ENCODE data around the gene MAP3K1. TPM values are rescaled to one million over a fixed set of nuclear protein-coding genes. Genes with fewer than 3 reads are reported as not detected.
A peak's percentile ranks its signal among the peaks of the same experiment; 100 is the strongest.

MAP3K1 gene
- total and polyA plus RNA-seq, 4 donors, result 17.0 to 47.6 (median 24.9) TPM

DNA sequence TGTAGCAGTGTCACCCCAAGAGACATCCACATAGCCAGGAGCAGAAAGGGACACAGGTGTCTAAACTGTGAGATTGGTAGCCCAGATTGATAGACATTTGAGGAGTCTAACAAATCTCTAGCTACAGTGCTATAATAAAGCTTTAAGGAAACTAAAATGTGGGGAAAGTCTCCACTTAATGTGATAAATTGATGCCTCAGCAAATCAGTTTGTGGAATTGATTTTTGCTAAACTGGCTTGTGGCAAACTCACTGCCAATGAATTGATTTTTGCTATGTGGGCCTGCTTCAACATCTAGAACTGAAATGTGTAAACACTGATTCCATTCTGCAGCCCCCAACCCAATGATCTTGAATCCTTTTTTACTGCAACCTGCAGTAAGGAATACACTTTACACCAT, 16.8 kb upstream of the MAP3K1 start:
- no peak overlapping the region for H3K27ac ChIP-seq (ENCODE audit: low read depth, low read length)
- no peak for DNase-seq (ENCODE audit: low read depth in 4 of 6, low spot score in 6 of 6)
- H3K9me3 ChIP-seq (ENCODE audit: control insufficient read depth, insufficient read depth, low read length), result no peaks in the 10 kb centered on the region
- no peaks in the 10 kb centered on the region for H3K36me3 ChIP-seq (ENCODE audit: control insufficient read depth, insufficient read depth, low read length)
- H3K4me3 ChIP-seq (ENCODE audit: low read depth, low read length), result no peak overlapping the region
- no peaks in the 10 kb centered on the region for H3K4me1 ChIP-seq (ENCODE audit: control insufficient read depth, insufficient read depth, low read length)
- H3K27me3 ChIP-seq (ENCODE audit: control insufficient read depth, insufficient read depth, low read length), result no peaks in the 10 kb centered on the region

- no peak overlapping the region for H3K27ac ChIP-seq (ENCODE audit: low read depth, low read length)
- DNase-seq (ENCODE audit: low read depth in 4 of 6, low spot score in 6 of 6), result no peak
- H3K4me3 ChIP-seq (ENCODE audit: low read depth, low read length), result no peak overlapping the region
- no peaks in the 10 kb centered on the region for H3K27me3 ChIP-seq (ENCODE audit: control insufficient read depth, insufficient read depth, low read length)
- H3K36me3 ChIP-seq (ENCODE audit: control insufficient read depth, insufficient read depth, low read length), result no peaks in the 10 kb centered on the region
- no peaks in the 10 kb centered on the region for H3K4me1 ChIP-seq (ENCODE audit: control insufficient read depth, insufficient read depth, low read length)
- no peaks in the 10 kb centered on the region for H3K9me3 ChIP-seq (ENCODE audit: control insufficient read depth, insufficient read depth, low read length)
Measured at GRCh38 chr5:56800186-56800585, 15.2 kb upstream of the MAP3K1 start.

- DNase-seq (ENCODE audit: low read depth in 4 of 6, low spot score in 6 of 6), result no peak
- H3K27me3 ChIP-seq (ENCODE audit: control insufficient read depth, insufficient read depth, low read length), result no peaks in the 10 kb centered on the region
- no peak overlapping the region for H3K27ac ChIP-seq (ENCODE audit: low read depth, low read length)
- H3K9me3 ChIP-seq (ENCODE audit: control insufficient read depth, insufficient read depth, low read length), result no peaks in the 10 kb centered on the region
- no peaks in the 10 kb centered on the region for H3K36me3 ChIP-seq (ENCODE audit: control insufficient read depth, insufficient read depth, low read length)
- H3K4me3 ChIP-seq (ENCODE audit: low read depth, low read length), result no peak overlapping the region
- WGBS (ENCODE audit: insufficient coverage), result no CpG with 5 or more reads among the region's 3 CpGs
- no peaks in the 10 kb centered on the region for H3K4me1 ChIP-seq (ENCODE audit: control insufficient read depth, insufficient read depth, low read length)
Measured at GRCh38 chr5:56801256-56801655, 14.1 kb upstream of the MAP3K1 start.

GRCh38 chr5:56802205-56802604, 13.1 kb upstream of the MAP3K1 start:
- H3K4me1 ChIP-seq (ENCODE audit: control insufficient read depth, insufficient read depth, low read length), result no peaks in the 10 kb centered on the region
- DNase-seq (ENCODE audit: low read depth in 4 of 6, low spot score in 6 of 6), result peak in 2 of 6 donors; percentile 13 to 81
- H3K36me3 ChIP-seq (ENCODE audit: control insufficient read depth, insufficient read depth, low read length), result no peaks in the 10 kb centered on the region
- no peak overlapping the region for H3K27ac ChIP-seq (ENCODE audit: low read depth, low read length)
- WGBS (ENCODE audit: insufficient coverage), result 54% methylated on average over 2 of the region's 2 CpGs
- H3K9me3 ChIP-seq (ENCODE audit: control insufficient read depth, insufficient read depth, low read length), result no peaks in the 10 kb centered on the region
- H3K27me3 ChIP-seq (ENCODE audit: control insufficient read depth, insufficient read depth, low read length), result no peaks in the 10 kb centered on the region
- H3K4me3 ChIP-seq (ENCODE audit: low read depth, low read length), result no peak overlapping the region

DNA sequence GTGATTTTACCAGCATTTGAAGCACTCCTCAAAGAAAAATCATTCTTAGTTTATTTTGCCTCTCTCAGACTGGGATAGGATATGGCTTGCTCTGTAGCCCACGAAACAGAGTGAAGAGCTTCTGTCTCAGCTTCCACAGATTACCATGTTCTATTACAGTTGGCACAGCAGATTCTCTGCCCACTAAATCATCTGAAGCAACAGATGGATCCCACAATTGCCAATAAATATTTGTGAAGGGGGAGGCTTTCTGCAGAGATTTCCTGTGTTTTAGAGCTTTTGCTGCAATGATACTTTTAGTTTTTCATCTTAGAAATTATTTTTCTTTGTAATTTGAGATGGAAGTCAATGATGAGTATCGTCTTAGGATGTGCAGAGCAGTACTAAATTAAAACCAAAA, 12.3 kb upstream of the MAP3K1 start:
- H3K4me1 ChIP-seq (ENCODE audit: control insufficient read depth, insufficient read depth, low read length), result no peaks in the 10 kb centered on the region
- no peaks in the 10 kb centered on the region for H3K27me3 ChIP-seq (ENCODE audit: control insufficient read depth, insufficient read depth, low read length)
- H3K4me3 ChIP-seq (ENCODE audit: low read depth, low read length), result no peak overlapping the region
- peak in 2 of 6 donors; percentile 12 to 79 for DNase-seq (ENCODE audit: low read depth in 4 of 6, low spot score in 6 of 6)
- H3K27ac ChIP-seq (ENCODE audit: low read depth, low read length), result no peak overlapping the region
- WGBS (ENCODE audit: insufficient coverage), result no CpG with 5 or more reads among the region's 2 CpGs
- H3K36me3 ChIP-seq (ENCODE audit: control insufficient read depth, insufficient read depth, low read length), result no peaks in the 10 kb centered on the region
- no peaks in the 10 kb centered on the region for H3K9me3 ChIP-seq (ENCODE audit: control insufficient read depth, insufficient read depth, low read length)

- H3K27ac ChIP-seq (ENCODE audit: low read depth, low read length), result no peak overlapping the region
- WGBS (ENCODE audit: insufficient coverage), result no CpG with 5 or more reads among the region's 1 CpG
- no peak overlapping the region for H3K4me3 ChIP-seq (ENCODE audit: low read depth, low read length)
- no peaks in the 10 kb centered on the region for H3K27me3 ChIP-seq (ENCODE audit: control insufficient read depth, insufficient read depth, low read length)
- no peaks in the 10 kb centered on the region for H3K9me3 ChIP-seq (ENCODE audit: control insufficient read depth, insufficient read depth, low read length)
- H3K4me1 ChIP-seq (ENCODE audit: control insufficient read depth, insufficient read depth, low read length), result no peaks in the 10 kb centered on the region
- DNase-seq (ENCODE audit: low read depth in 4 of 6, low spot score in 6 of 6), result no peak
- no peaks in the 10 kb centered on the region for H3K36me3 ChIP-seq (ENCODE audit: control insufficient read depth, insufficient read depth, low read length)
Measured at GRCh38 chr5:56803894-56804293, 11.5 kb upstream of the MAP3K1 start.

DNA sequence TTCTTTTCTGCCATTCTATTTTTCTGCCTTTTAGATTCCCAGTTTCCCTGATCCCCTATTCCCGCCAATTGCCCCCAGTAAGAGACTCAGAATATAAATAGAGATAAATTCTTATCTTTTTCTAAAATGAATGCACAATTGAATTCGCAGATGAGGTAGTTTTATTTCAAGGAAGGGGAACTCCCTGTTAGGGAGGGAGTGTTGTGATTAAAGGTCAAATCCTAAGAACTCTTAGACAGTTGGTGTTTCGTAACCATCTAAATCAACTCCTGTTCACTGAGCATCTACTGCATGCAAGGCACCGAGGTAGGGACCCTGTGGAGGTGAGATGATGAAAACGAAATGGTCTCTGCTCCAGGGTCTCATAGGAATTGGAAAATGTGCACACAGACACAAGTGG, 7.7 kb upstream of the MAP3K1 start:
- no CpG with 5 or more reads among the region's 5 CpGs for WGBS (ENCODE audit: insufficient coverage)
- Histone ChIP-seq H3K9me3 (ENCODE audit: control insufficient read depth, insufficient read depth, low read length) (no peaks in the 10 kb centered on the region), H3K4me3 (ENCODE audit: low read depth, low read length) (no peak overlapping the region), H3K27ac (ENCODE audit: low read depth, low read length) (no peak overlapping the region), H3K36me3 (ENCODE audit: control insufficient read depth, insufficient read depth, low read length) (no peaks in the 10 kb centered on the region), H3K4me1 (ENCODE audit: control insufficient read depth, insufficient read depth, low read length) (no peaks in the 10 kb centered on the region), H3K27me3 (ENCODE audit: control insufficient read depth, insufficient read depth, low read length) (peaks cover 2% of the 10 kb centered on the region)
- DNase-seq (ENCODE audit: low read depth in 4 of 6, low spot score in 6 of 6), result no peak

GRCh38 chr5:56808211-56808610, 7.1 kb upstream of the MAP3K1 start:
- no peak for DNase-seq (ENCODE audit: low read depth in 4 of 6, low spot score in 6 of 6)
- H3K9me3 ChIP-seq (ENCODE audit: control insufficient read depth, insufficient read depth, low read length), result no peaks in the 10 kb centered on the region
- H3K36me3 ChIP-seq (ENCODE audit: control insufficient read depth, insufficient read depth, low read length), result no peaks in the 10 kb centered on the region
- no peak overlapping the region for H3K4me3 ChIP-seq (ENCODE audit: low read depth, low read length)
- no peaks in the 10 kb centered on the region for H3K4me1 ChIP-seq (ENCODE audit: control insufficient read depth, insufficient read depth, low read length)
- peaks cover 2% of the 10 kb centered on the region for H3K27me3 ChIP-seq (ENCODE audit: control insufficient read depth, insufficient read depth, low read length)
- no peak overlapping the region for H3K27ac ChIP-seq (ENCODE audit: low read depth, low read length)
- 40% methylated on average over 1 of the region's 4 CpGs for WGBS (ENCODE audit: insufficient coverage)

- Histone ChIP-seq H3K9me3 (ENCODE audit: control insufficient read depth, insufficient read depth, low read length) (no peaks in the 10 kb centered on the region), H3K4me3 (ENCODE audit: low read depth, low read length) (no peak overlapping the region), H3K27ac (ENCODE audit: low read depth, low read length) (no peak overlapping the region), H3K27me3 (ENCODE audit: control insufficient read depth, insufficient read depth, low read length) (peaks cover 8% of the 10 kb centered on the region), H3K36me3 (ENCODE audit: control insufficient read depth, insufficient read depth, low read length) (no peaks in the 10 kb centered on the region), H3K4me1 (ENCODE audit: control insufficient read depth, insufficient read depth, low read length) (peaks cover 8% of the 10 kb centered on the region)
- no peak for DNase-seq (ENCODE audit: low read depth in 4 of 6, low spot score in 6 of 6)
- 100% methylated on average over 1 of the region's 1 CpG for WGBS (ENCODE audit: insufficient coverage)
Measured at GRCh38 chr5:56810826-56811225, 4.5 kb upstream of the MAP3K1 start.

DNA sequence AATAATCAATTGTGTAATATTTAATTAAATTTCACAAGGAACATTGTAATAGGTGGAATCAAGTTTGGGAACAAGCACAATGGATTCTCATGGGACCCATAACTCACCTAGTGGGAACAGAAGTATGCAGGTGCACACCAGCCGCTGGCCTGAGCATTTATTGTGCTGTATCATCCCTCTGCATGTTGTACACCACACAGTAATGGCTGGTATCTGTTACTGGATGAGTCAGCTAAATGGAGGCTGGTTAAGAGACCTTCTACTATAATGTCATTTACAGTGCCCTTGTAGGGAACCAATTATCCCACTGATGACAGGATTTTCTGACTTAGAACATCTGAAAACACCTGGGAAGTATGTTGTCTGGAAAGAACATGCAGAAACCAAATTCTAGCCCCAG, 3.2 kb upstream of the MAP3K1 start:
- Histone ChIP-seq H3K9me3 (ENCODE audit: control insufficient read depth, insufficient read depth, low read length) (no peaks in the 10 kb centered on the region), H3K27me3 (ENCODE audit: control insufficient read depth, insufficient read depth, low read length) (peaks cover 8% of the 10 kb centered on the region), H3K27ac (ENCODE audit: low read depth, low read length) (no peak overlapping the region), H3K4me1 (ENCODE audit: control insufficient read depth, insufficient read depth, low read length) (peaks cover 8% of the 10 kb centered on the region), H3K4me3 (ENCODE audit: low read depth, low read length) (no peak overlapping the region), H3K36me3 (ENCODE audit: control insufficient read depth, insufficient read depth, low read length) (no peaks in the 10 kb centered on the region)
- no CpG with 5 or more reads among the region's 1 CpG for WGBS (ENCODE audit: insufficient coverage)
- DNase-seq (ENCODE audit: low read depth in 4 of 6, low spot score in 6 of 6), result no peak
